AG04450 (cell line): ENCODE data around the gene SMTNL2. TPM values are rescaled to one million over a fixed set of nuclear protein-coding genes. Genes with fewer than 3 reads are reported as not detected.

ENCODE experiments used
- CTCF ChIA-PET: fragments of 300-600, 350-600 bp; formaldehyde crosslinking; extraction: SDS; loops from one replicate; lab custom pipeline; 2022; ENCODE audit warnings: antibody characterized with exemption, inconsistent platforms; lab: Charles Lee
- POLR2A ChIA-PET: fragments of 350-600 bp; formaldehyde crosslinking; extraction: SDS; loops from one replicate; lab custom pipeline; 2021; ENCODE audit warnings: antibody characterized with exemption, inconsistent platforms; lab: Yijun Ruan, JAX
- DNase-seq: peaks from one replicate; pipeline ENCODE4 v3.0.0-alpha.2; 2011; ENCODE audit warnings: low read depth, low spot score
- H3K27ac ChIP-seq: one replicate; pipeline ENCODE4 v1.5.1; 2012; ENCODE audit warnings: low read depth, low read length, control low read depth
- H3K27me3 ChIP-seq: one replicate; pipeline ENCODE4 v1.6.0; 2012; ENCODE audit warnings: low read length; ENCODE audit not compliant: control insufficient read depth, insufficient read depth
- H3K4me3 ChIP-seq: 2 replicates; pipeline ENCODE4 v1.5.1; 2011; ENCODE audit warnings: mild to moderate bottlenecking, low read depth, low read length, control low read depth
- H3K9me3 ChIP-seq: 2 replicates; pipeline ENCODE4 v1.5.1; 2012; ENCODE audit warnings: low read length; ENCODE audit not compliant: control insufficient read depth, insufficient read depth
- polyA plus RNA-seq: library from polyadenylated mRNA; depleted of rRNA; stranded (reverse); fragments of >200 nt; gene quantifications from 2 replicates; pipeline ENCODE4 v1.2.3, GENCODE V29; 2011
- TF ChIP-seq, protein P1 (sequence below): IDR thresholded peaks from 2 replicates; pipeline ENCODE4 v1.5.1; 2011; ENCODE audit warnings: low read depth, low read length, control low read depth, inconsistent platforms

The SMTNL2 gene
- polyA plus RNA-seq, 1 experiment: 0.04 TPM

DNA sequence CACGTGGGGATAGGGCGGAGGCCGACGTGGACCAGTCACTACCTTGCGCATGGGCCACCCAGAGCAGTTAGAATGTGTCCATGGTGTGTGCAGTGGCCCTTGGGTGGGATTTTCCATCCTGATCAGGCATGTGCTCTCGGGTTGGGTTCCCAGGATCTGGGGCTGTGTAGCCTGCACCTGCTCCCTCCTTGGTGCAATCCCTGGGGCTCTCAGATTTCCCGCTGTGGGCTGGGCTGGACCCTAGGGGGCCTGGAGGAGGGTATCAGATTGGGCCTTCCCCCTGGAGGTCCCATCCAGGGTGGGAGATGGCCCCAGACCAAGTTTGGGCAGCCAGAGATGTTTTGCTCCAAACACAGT, 1.3 kb downstream of the SMTNL2 start:
- Histone ChIP-seq H3K27me3 (peaks cover 73% of the 10 kb centered on the region), H3K4me3 (no peak overlapping the region)
- TF ChIP-seq, protein P1, sequence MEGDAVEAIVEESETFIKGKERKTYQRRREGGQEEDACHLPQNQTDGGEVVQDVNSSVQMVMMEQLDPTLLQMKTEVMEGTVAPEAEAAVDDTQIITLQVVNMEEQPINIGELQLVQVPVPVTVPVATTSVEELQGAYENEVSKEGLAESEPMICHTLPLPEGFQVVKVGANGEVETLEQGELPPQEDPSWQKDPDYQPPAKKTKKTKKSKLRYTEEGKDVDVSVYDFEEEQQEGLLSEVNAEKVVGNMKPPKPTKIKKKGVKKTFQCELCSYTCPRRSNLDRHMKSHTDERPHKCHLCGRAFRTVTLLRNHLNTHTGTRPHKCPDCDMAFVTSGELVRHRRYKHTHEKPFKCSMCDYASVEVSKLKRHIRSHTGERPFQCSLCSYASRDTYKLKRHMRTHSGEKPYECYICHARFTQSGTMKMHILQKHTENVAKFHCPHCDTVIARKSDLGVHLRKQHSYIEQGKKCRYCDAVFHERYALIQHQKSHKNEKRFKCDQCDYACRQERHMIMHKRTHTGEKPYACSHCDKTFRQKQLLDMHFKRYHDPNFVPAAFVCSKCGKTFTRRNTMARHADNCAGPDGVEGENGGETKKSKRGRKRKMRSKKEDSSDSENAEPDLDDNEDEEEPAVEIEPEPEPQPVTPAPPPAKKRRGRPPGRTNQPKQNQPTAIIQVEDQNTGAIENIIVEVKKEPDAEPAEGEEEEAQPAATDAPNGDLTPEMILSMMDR: no peak

DNA sequence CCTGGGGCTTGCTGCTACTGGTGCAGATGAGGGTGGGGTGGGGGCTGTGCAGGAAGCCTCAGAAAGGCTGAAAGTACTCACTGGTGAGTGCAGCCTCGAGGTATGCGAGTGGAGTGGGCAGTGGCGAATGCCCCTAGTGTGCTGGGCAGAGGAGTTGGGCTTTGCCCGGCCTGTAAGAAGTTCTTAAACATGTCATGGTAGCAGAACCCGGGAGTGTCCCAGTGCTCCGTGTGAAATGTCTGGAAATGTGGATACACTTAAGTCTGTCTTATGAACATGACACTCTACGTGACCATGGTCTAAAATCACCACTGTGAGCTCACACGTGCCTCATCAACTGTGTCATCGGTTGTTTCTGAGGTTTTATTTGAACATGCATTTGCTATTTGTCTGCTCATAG, 1.7 kb downstream of the SMTNL2 start:
- no peak for DNase-seq
- ChIA-PET CTCF (interaction anchor here (1.8 kb wide), 1 partner anchor 19 kb away, joined by 8 read pairs; no protein-coding TSS in a partner anchor), POLR2A (no interaction called here)
- Histone ChIP-seq H3K27me3 (peaks cover 75% of the 10 kb centered on the region), H3K9me3 (no peaks in the 10 kb centered on the region), H3K27ac (no peak overlapping the region), H3K4me3 (no peak overlapping the region)
- TF ChIP-seq, protein P1: no peak

More for the DNA sequence above, 1.3 kb downstream of the SMTNL2 start:
- Histone ChIP-seq H3K9me3 (no peaks in the 10 kb centered on the region), H3K27ac (no peak overlapping the region)
- CTCF ChIA-PET: interaction anchor here (1.8 kb wide), 1 partner anchor 19 kb away, joined by 8 read pairs; no protein-coding TSS in a partner anchor
- DNase-seq: no peak
- POLR2A ChIA-PET: no interaction called here

DNA sequence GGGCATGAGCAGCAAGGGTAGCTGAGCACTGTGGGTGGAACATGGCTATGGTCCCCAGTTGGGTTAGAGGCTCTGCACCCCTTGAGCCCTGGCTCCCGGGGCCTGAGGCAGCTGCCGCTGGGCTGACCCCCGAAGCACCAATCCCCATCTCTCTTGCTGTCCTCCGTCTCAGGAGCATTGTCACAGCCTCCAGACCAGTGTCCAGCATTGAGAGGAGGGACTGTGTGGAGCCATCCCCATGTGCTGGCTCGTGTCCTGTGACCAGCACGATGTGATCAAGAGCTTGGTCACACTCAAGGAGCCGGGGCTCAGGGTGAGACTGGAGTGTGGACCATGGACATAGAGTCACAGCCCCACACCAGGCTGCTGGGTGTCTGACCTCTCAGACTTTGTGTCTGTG, 2.9 kb downstream of the SMTNL2 start:
- CTCF ChIA-PET: interaction anchor here (1.3 to 1.8 kb wide), 2 partner anchors 21 to 22 kb away, joined by 5 to 8 read pairs; no protein-coding TSS in a partner anchor
- no peak for DNase-seq
- TF ChIP-seq, protein P1: no peak
- Histone ChIP-seq H3K27ac (no peak overlapping the region), H3K9me3 (no peaks in the 10 kb centered on the region), H3K27me3 (peaks cover 73% of the 10 kb centered on the region), H3K4me3 (no peak overlapping the region)
- POLR2A ChIA-PET: no interaction called here

DNA sequence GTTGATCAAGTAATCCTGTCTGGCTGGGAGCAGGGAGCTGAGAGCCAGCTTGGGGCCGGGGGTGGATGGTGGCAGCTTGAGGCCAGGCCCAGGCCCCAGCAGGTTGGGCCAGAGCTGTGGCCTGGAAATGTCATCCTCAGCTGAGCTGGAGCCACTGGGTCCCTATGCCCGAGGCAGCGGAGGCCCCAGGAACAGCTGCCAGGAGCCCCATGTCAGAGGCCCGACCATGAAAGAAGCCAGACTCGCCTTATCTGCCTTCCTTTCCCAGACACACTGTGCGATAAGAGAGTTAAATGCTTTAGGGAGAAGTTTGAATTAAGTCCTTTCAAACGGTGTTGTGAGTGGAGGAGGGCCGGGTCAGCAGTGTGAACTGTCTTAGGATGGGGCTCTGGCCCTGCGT, 3.5 kb downstream of the SMTNL2 start:
- H3K27me3 ChIP-seq: peaks cover 72% of the 10 kb centered on the region
- no peak for DNase-seq
- H3K27ac ChIP-seq: no peak overlapping the region
- ChIA-PET CTCF (interaction anchor here (1.3 kb wide), 1 partner anchor 23 kb away, joined by 5 read pairs; no protein-coding TSS in a partner anchor), POLR2A (no interaction called here)
- no peak overlapping the region for H3K4me3 ChIP-seq
- H3K9me3 ChIP-seq: no peaks in the 10 kb centered on the region
- TF ChIP-seq, protein P1: no peak

DNA sequence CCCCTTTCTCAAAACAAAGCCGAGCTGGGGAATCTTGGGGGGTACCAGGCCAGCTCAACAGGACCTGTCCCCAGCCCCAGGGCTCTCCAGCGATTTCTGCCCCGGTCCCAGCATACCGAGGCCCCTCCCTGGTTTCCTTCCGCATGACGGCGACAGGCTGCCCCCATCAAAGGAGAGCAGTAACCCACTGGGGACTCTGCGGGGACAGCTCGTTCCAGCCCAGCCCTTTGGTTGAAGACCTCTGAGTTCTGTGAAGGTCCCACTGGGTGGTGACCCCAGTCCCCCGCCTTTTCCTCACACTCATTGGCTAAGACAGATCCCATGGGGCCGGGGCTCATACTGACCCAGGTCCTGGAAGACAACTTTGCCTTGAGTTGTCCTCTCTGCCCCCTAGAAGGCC, 4.1 kb downstream of the SMTNL2 start:
- POLR2A ChIA-PET: no interaction called here
- H3K4me3 ChIP-seq: no peak overlapping the region
- H3K27ac ChIP-seq: no peak overlapping the region
- DNase-seq: no peak
- no peaks in the 10 kb centered on the region for H3K9me3 ChIP-seq
- CTCF ChIA-PET: no interaction called here
- peaks cover 67% of the 10 kb centered on the region for H3K27me3 ChIP-seq
- TF ChIP-seq, protein P1: no peak
